Fibroblast of skin of back (primary cell): ENCODE data around the gene RFFL.
A peak's percentile ranks its signal among the peaks of the same experiment; 100 is the strongest.
"Not testable (repeated sequence)": the region's sequence is repeated elsewhere in the genome, so short reads cannot be mapped to it uniquely, and the experiment has no call there.

Experiments used
- DNase-seq: peaks from one replicate; pipeline ENCODE4 v3.0.0-alpha.2; 2013

Gene RFFL

GRCh38 chr17:35046740-35047283 is 16.7 kb downstream of the RFFL start:
- peak; percentile 26 for DNase-seq

- DNase-seq, result no peak
These were observed 17.3 kb downstream of the RFFL start for GRCh38 chr17:35046245-35046644.

- DNase-seq, result not testable (repeated sequence)
These were observed 18.0 kb downstream of the RFFL start for GRCh38 chr17:35045458-35045979.

- no peak for DNase-seq
These were observed 19.3 kb downstream of the RFFL start for GRCh38 chr17:35044181-35044580.

GRCh38 chr17:35041390-35041789 is 22.1 kb downstream of the RFFL start:
- DNase-seq, result no peak

GRCh38 chr17:35038453-35038852 is 25.1 kb downstream of the RFFL start:
- DNase-seq, result no peak

GRCh38 chr17:35030780-35031179 is 32.7 kb downstream of the RFFL start:
- no peak for DNase-seq

GRCh38 chr17:35028531-35029262 is 34.8 kb downstream of the RFFL start:
- DNase-seq, result peak; percentile 31

- DNase-seq, result not testable (repeated sequence)
These were observed 35.4 kb downstream of the RFFL start for GRCh38 chr17:35028097-35028496.

- no peak for DNase-seq
These were observed 38.0 kb downstream of the RFFL start for GRCh38 chr17:35025541-35025940.

GRCh38 chr17:35023538-35023937 is 40.0 kb downstream of the RFFL start:
- no peak for DNase-seq

GRCh38 chr17:35022536-35023063 is 40.9 kb downstream of the RFFL start:
- DNase-seq, result peak; percentile 89

GRCh38 chr17:35021520-35022380 is 41.8 kb downstream of the RFFL start:
- DNase-seq, result no peak

GRCh38 chr17:35019386-35020179 is 43.9 kb downstream of the RFFL start:
- DNase-seq, result no peak

GRCh38 chr17:35018814-35019213 is 44.7 kb downstream of the RFFL start:
- no peak for DNase-seq

- DNase-seq, result no peak
These were observed 46.5 kb downstream of the RFFL start for GRCh38 chr17:35017021-35017420.

- DNase-seq, result no peak
These were observed 47.1 kb downstream of the RFFL start for GRCh38 chr17:35016369-35016768.

- no peak for DNase-seq
These were observed 51.8 kb downstream of the RFFL start for GRCh38 chr17:35011671-35012216.

- DNase-seq, result no peak
These were observed 53.4 kb downstream of the RFFL start for GRCh38 chr17:35010093-35010492.

- no peak for DNase-seq
These were observed 56.5 kb downstream of the RFFL start for GRCh38 chr17:35006961-35007360.

GRCh38 chr17:35006345-35006744 is 57.2 kb downstream of the RFFL start:
- no peak for DNase-seq

- DNase-seq, result no peak
These were observed 59.7 kb downstream of the RFFL start for GRCh38 chr17:35003778-35004177.
